T-helper 2 cell (primary cell): ENCODE measurements around the gene PRDM11.
"Not testable (repeated sequence)": the region's sequence is repeated elsewhere in the genome, so short reads cannot be mapped to it uniquely, and the experiment has no call there.

ENCODE experiments used
- DNase-seq, 5 experiments: peaks; one replicate each; pipeline versions ENCODE4 v3.0.0 to v3.0.0-alpha.2; 2012 to 2022

PRDM11 gene

GRCh38 chr11:45237711-45238315 lies 91.4 kb downstream of the PRDM11 start:
- DNase-seq, result no peak

GRCh38 chr11:45238724-45239123 lies 92.3 kb downstream of the PRDM11 start:
- DNase-seq, result no peak

GRCh38 chr11:45239733-45240132 lies 93.3 kb downstream of the PRDM11 start:
- DNase-seq, result no peak

DNA sequence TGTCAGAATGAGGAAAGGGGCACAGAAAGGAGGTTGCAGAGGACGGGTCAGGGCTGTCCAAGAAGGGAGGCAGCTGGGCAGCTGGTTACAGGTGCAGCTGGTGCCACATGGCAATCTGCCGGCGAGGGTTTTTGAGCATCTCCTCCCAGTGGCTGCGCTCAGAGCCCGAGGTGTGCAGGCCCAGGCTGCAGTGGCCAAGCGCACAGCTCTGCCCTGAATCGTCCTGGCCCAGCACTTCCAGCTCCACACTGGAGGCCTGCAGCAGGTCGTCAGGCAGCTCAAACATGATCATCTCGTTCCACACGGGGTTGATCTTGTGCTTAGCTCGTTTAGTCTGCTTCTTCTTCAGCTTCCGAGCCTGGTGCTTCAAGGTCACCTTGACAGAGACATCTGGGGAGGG lies 97.5 kb downstream of the PRDM11 start:
- DNase-seq, result no peak

- no peak for DNase-seq
Observed at GRCh38 chr11:45245218-45246045, 99.0 kb downstream of the PRDM11 start.

GRCh38 chr11:45246241-45246640 lies 99.8 kb downstream of the PRDM11 start:
- no peak for DNase-seq

DNA sequence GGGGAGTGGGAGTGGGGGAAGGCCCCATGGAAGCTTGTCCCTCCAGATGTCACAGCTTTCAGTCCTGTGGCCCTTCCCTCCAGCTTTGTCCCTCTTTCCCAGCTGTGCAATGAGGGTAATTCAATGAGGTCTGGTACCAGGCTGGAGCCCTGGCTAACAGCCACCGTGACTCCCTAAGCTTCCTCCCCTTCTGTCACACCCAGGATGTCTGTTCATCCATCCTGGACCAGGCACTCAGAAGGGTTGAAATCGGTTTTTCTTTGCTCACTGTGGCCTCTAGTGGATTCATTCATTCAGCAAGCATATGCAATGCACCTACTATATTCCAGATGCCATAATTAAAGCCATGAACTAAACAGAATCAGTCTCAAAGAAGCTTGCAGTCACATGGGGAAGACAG lies 101.0 kb downstream of the PRDM11 start:
- DNase-seq, result no peak

DNA sequence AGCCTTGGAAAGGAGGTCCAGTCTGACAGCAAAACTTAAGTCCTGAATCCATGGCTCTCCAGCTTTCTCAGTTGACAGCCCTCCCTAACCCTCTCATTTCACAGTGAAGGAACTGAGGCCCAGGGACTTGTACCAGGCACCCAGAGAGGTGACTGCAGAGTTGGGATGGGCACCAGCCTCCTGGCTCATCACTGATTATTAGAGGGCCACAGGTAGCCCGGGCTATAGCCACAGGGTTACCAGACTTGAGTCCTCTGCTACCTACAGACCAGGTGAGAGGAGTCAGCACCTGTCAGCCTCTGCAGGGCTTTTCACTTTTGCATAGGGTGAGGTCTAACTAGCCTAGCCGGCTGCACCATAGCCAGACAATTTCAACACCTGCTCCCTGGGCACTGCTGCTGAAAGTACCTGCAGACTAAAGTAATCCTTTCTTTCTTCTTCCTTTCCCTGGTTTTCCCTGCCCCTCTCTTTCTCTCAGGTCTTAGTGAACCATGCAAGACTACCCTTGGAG lies 102.1 kb downstream of the PRDM11 start:
- no peak for DNase-seq

GRCh38 chr11:45249372-45249771 lies 102.9 kb downstream of the PRDM11 start:
- DNase-seq, result not testable (repeated sequence)

GRCh38 chr11:45250035-45250718 lies 103.7 kb downstream of the PRDM11 start:
- no peak for DNase-seq

DNA sequence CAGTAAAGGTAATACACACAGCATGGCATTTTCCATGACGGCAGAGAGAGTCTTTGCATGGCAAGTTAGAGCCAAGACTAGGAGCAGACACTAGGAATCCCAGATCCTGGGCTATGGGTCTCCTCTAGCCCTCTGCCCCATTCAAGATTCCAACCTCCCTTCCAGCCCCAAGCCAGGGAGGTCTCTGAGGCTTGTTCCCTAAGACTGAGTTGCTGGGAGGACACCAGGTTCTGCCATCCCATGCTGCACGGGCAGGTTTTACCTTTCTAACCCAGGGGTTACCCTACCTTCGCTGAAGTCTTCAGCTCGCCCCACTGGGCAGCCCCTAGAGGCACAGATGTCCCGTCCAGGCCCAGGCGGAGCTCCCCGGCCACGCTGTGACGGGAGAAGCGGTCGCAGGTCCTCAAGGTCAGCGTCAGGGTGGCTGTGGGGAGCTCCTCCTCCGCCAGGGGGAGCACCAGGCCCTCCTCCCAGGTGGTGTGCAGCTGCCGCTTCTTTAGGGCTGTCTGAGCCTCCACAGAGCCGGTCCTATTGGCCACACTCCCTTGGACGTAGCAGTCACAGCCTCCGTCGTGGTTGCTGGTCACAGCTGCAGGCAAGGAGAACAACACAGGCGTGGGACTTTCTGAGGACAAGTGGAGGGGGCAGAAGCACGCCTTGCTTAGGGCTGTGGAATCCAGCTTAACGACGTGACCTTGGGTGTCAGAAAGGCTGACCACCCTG lies 105.9 kb downstream of the PRDM11 start:
- DNase-seq, result peak in 2 of 5 experiments; percentile 3 to 15

DNA sequence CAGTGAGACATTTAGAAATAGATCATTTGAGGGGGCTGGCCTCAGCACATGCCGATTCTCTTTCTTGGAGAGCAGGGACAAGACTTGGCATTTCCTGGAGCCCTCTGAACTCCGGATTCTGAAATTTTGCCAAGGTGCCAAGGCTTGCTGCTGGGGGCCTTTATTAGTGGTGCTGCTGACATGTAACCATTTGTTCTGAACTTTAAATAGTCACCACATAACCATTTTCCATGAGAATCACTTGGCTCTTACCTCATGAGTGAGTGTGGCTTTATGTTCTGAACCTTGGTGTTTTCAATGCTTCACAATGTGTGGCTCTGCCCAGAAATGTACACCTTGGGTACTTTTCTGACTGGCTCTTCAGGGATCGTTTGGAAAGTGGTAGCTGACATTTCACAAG lies 106.4 kb downstream of the PRDM11 start:
- no peak for DNase-seq

DNA sequence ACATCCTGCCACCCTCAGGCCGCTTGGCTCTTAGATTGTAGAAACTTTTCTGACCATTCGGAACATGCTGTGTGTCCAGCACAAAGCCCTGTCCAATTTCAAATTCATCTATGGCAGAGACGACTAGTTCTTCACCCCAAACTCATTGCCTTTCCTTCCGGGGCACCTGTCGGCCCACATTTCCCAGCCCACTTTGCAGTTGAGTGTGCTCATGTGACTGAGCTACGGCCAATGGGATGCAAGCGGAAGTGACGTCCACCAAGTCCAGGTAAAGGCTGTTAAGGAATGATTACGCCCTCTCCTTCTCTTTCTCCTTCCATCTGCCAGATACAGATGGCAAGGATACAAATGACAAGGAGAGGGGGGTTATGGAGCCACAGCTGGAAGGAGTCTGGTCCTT lies 107.2 kb downstream of the PRDM11 start:
- no peak for DNase-seq

GRCh38 chr11:45254070-45254469 lies 107.6 kb downstream of the PRDM11 start:
- no peak for DNase-seq

DNA sequence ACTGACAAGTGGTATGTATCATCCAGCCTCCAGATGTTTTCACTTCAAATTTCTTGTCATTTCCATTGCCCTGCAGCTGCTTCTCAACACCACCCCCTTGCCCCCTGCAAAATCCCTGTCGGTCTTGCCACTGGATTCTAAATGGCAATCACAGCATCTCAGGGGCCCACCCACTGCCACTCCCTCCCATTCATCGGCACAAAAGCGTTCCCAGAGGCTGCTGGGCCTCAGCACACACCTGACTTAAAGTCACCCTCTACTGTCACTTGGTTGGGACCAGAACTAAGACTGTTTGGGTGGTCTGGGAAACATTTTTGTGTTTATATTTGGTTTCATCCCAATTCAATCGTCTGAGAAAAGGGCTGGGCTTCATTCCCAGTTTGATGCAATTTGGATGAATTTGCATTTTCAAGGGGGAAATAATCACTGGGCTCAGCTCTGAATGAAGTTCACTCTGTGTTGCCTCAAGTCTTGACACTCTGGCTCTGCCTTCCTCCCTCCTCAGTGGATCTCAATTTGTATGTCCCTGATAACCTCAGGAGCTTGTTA lies 112.6 kb downstream of the PRDM11 start:
- no peak for DNase-seq

GRCh38 chr11:45259592-45259991 lies 113.2 kb downstream of the PRDM11 start:
- DNase-seq, result no peak

GRCh38 chr11:45260071-45260470 lies 113.6 kb downstream of the PRDM11 start:
- no peak for DNase-seq

DNA sequence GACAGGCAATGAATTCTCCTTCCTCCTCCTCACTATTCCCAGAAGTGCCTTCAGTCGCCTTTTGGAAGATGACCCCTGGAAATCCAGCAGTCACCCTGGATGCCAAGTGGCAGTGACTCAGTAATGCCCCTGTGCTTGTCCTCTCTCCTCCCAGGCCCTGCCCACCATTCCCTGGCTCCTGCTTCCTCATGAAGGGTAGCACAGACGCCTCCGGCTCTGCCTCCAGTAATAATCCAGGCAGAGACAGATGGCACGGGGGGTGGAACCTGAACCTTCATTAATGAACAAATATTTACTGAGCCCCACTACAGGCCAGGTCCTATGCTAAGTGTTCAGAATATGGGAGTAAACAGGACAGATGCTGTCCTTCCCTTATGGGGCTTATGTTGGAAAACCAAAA lies 116.5 kb downstream of the PRDM11 start:
- no peak for DNase-seq

GRCh38 chr11:45263773-45264172 lies 117.3 kb downstream of the PRDM11 start:
- no peak for DNase-seq

DNA sequence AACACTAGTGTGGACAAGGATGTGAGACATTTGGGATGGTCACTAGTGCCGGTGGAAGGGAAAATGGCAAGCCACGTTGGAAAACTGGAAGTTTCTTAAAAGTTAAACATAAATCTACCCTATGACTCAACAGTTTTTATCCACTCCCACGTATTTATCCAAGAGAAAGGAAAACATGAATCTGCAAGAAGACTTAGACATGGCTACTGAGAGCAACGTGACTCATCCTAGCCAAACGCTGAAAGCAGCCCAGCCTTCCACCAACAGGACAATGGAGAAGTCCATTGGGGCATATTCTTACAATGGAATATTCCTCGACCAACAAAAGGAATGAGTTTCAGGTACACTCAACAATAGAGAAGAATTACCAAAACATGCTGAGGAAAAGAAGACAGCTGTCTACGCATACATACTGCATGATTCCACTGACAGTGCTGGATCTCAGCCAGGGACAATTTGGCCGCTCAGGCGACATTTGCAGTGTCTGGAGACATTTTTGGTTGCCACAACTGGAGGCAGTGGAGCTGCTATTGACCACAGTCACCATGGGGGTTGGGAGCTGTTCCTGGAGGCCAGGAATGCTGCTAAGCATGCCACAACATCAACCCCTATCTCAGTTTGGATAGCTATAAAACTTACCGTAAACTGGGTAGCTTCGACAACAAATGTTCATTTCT lies 118.5 kb downstream of the PRDM11 start:
- DNase-seq, result no peak

DNA sequence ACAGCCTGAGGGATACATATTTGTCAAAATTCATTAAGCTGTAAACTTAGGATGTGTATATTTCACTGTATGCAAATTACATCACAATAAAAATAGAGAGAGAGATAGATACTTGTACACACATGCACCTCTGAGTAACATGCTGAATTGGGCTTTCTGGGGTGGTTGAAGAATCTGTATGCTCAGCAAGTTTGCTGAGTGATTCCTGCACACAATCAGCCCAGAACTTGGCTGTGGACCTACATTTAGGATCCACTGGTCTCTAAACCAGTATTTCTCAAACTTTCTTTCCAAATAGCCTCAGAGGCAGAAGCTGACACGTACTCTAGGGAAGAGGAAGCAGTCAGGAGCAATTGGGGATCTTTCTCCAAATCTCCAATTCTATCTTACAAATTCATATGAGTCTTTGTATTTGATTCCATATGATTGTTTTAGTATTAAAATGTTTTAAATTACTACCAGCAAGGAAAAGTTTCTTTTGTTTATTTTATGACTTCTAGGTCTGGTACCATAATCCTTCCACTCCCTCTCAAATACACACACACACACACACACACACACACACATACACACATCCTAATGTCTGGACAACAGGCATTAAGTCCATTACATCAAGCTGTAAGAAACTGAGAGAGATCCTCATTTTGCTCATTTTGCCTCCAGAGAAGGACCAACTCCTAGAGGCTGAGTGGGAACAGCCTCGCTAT lies 119.7 kb downstream of the PRDM11 start:
- no peak for DNase-seq

GRCh38 chr11:45266676-45267020 lies 120.2 kb downstream of the PRDM11 start:
- no peak for DNase-seq
